NCI-H2029 treated with DMSO at 0.1 percent for 48 hours (cell line): Measurements from ENCODE around the gene SEMA3G.

Experiments used
- DNase-seq: peaks from one replicate; lab custom pipeline; 2025; lab: John Stamatoyannopoulos, UW

The SEMA3G gene

GRCh38 chr3:52438579-52439425 lies 6.1 kb downstream of the SEMA3G start:
- DNase-seq = no peak

DNA sequence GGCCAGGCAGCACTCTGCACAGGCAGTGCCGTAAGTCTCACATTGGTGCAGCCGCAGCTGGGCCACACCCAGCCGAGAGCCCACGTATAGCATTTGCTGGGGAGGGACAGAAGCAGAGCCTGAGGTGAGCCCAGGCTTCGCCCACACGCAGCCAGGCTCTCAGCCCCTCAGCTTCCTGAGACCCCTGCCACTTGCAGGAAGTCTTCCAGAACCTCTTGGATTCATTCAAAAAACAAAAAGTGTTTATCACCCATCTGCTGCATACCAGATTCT lies 6.9 kb downstream of the SEMA3G start:
- DNase-seq = no peak

DNA sequence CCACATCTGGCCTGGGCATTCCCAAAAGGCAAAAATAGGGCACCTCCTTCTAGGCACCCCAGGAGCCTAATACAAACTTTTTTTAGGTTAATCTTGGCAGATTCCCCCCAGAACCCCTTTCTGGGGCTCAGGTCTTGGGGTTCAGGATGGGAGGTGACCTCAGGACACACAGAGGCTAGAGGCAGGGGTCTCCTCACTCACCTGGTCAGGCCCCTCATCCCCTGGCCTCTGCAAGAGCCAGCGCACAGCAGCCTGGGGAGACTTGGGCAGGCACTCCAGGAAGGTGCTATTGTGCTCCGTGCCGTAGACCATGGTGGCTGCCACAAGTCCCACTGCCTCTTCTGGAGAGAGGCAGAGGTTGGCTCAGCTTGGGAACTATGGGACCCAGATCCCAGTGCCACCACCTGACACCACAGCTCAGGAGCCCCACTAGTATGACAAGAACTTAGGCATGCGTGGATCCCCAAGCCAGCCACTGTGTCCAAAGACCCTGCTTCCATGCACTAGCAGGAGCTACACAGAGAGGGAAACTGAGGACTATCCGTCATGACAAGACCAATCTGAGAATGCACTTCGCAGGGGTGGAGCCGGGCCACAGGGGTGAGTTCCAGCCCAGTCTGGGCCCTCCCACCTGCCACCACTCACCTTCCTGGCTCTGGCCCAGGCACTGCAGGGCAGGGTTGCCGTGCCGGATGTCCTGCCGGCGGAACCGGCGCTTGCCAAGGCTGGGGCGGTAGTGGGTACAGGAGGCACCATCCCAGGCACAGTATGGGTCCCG lies 7.4 kb downstream of the SEMA3G start:
- DNase-seq = no peak

DNA sequence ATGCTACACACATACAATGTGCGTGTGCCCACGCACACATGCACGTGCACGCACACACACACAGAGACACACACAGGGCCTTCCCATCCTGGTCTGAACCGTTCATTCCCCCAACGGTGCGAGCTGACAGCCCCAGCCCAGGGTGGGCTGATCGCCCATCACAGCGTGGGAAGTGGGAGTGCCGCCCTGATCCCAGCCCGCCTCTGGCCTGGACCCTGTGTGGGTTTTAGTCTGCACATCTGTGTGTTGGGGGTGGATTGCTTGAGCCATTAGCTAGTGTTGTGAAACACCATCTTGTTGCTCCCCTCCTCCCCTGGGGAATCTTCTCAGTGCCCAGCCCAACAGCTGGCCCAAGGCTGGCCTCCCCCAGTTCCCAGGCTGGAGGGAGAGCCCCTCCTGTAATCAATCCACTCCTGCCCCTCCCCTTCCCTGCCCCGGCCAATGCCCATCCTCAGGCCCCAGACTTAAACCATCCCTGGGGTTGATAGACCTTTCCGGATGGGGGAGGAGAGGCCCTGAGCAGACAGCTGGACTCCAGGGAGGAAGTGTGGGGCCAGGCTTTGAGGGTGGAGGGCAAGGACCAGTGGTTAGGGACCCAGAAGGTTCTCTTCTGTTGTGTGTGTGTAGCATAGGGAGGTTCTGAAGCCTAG lies 8.3 kb downstream of the SEMA3G start:
- DNase-seq = no peak

DNA sequence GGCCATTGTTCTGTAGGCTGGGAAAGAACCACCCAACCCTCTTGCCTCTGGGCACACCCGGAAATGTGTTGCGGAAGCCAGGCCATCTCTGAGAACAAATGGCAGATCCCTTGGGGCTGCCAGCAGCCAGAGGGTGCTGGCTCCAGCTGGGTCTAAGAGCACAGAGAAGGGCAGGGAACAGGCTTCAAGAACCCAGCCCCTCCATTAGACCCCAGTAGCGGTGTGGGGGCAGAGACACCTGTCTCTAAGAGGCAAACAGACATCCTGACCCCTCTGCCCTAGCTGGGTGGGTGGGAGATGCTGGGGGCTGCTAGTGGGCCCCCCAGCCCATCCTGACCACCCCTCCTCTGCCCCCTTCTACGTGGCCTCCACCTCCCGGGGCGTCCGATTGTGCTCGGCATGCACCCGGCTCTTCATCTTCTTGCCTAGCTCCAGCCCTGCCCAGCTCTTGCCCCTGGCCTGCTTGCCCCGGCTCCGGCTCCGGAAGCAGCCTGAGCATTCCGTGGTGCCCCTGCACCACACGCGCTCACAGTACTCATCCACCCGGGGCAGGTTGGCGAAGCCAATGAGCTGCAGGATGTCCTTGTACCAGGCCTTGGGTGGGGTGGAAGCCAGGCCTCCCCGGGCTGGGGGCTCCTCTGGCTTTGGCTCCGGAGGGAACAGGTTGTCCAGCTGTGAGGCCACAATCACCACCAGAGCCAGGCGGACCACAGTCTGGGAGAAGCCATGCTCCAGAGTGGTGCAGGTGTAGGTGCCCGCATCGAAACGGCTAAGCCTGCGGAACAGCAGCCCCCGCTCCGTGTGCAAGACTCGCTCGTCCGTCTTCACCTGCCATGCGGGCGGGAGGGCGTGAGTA lies 9.4 kb downstream of the SEMA3G start:
- no peak for DNase-seq

- DNase-seq = no peak
These were observed 10.3 kb downstream of the SEMA3G start for GRCh38 chr3:52434491-52435115.

DNA sequence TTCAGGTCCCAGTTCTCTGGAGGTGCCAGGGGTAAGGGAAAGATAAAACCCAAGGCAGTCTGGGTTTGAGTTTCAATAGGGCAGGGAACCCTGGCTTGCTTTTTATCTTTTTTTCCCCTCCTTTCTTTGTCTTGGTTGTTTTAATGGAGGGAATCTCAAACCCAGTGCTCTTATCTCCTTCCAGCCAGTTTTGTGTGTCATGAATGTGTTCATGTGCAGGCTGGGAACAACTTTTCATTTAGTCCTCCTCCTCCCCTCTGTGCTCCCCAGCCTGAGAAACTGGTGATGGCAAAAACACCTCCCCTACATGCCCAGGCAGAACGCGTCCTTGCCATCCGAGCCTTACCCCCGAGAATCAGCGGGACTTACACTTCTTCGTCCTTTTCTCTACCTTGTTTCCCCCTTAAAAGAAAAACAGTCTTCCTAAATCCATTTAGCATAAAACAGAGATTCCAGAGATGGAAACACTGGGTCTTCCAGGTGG lies 10.9 kb downstream of the SEMA3G start:
- DNase-seq = no peak

- DNase-seq = no peak
These were observed 11.4 kb downstream of the SEMA3G start for GRCh38 chr3:52433328-52433995.

- no peak for DNase-seq
These were observed 12.2 kb downstream of the SEMA3G start for GRCh38 chr3:52432691-52433141.

GRCh38 chr3:52432225-52432624 lies 12.7 kb downstream of the SEMA3G start:
- DNase-seq = no peak

- no peak for DNase-seq
These were observed 13.3 kb downstream of the SEMA3G start for GRCh38 chr3:52431459-52432223.

DNA sequence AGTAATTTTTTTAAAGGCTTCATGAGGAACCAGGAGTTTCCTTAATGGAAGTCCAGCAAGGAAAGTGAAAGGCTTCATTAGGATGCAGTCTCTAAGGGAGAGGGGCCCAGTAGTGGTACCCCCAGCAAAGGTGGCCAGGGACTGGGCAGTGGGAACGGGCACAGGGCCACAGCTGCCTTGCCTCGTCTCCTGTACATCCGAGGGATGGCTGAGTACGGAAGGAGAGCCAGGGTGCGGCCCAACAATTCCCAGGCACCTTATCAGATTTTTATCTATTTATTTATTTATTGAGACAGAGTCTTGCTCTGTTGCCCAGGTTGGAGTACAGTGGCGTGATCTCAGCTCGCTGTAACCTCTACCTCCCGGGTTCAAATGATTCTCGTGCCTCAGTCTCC lies 14.5 kb downstream of the SEMA3G start:
- no peak for DNase-seq

DNA sequence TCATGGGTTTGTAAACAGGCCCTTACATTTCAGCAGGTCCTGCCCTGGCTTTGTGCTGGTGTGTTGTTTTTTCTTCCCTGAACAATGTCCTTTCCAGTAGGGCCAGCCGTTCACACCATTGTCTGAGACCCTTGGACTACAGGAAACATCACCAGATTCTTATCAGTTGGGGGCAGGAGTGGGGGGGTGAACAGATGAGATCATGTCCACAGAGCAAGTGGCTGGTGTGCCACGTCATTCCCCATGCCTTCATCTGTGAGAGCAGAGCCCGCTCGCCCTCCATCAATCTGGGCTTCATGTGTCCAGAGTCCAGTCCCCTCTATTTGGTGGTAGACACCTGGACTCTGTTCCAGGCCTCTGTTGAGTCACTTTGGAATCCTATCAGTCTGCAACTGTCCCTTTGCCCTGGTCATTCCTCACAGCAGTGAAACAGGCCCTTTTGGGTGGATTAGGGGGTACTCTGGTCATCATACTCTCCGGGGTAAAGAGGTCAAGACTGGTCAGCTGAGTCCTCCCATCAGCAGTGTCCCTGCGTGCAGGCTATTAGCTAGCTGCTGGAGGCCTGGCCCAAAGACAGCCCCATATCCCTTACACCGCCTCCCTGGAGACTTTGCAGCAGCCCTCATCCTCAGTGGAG lies 15.0 kb downstream of the SEMA3G start:
- DNase-seq = no peak

GRCh38 chr3:52429031-52429430 lies 15.9 kb downstream of the SEMA3G start:
- DNase-seq = no peak

- no peak for DNase-seq
These were observed 16.5 kb downstream of the SEMA3G start for GRCh38 chr3:52428151-52429005.

- no peak for DNase-seq
These were observed 21.7 kb downstream of the SEMA3G start for GRCh38 chr3:52423173-52423572.

GRCh38 chr3:52422669-52423068 lies 22.2 kb downstream of the SEMA3G start:
- no peak for DNase-seq

DNA sequence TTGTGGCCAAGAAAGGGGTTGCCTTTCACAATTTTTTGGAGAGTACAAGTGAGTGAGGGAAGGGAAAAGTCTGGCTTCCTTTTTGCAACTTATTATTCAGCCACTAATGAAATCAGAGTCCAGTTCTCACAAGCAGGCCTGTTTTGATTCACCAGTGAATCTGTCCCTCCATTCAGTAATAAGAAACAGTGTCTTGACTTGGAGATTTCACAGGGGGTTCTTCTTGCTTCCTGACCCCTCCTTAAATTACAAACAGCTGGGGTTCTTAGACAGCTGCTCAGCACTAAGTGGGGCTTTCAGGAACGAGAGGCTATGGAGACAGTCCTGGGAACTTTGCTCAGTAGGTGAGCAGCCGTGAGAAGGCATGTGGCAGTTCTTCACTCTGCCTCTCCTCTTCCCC lies 24.5 kb downstream of the SEMA3G start:
- DNase-seq = no peak

DNA sequence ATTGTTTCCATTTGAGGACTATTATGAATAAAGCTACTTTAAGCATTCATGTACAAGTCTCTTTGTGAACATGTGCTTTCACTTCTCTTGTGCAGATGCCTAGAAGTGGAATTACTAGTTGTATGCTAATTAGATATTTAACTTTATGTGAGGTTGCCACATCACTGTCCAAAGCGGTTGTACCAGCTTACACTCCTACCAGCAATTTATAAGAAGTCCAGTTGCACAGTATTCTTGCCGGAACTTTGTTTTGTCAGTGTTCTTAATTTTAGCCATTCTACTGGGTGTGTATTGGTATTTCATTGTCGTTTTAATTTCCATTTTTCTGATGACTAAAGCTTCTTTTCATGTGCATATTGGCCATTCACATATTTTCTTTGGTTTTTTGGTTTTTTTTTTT lies 29.1 kb downstream of the SEMA3G start:
- no peak for DNase-seq
